ENCODE data around the gene SAMD1. TPM values are rescaled to one million over a fixed set of nuclear protein-coding genes. Genes with fewer than 3 reads are reported as not detected.

The SAMD1 gene
- total RNA-seq, 1 experiment from 2014 or later = 62.2 TPM

DNA sequence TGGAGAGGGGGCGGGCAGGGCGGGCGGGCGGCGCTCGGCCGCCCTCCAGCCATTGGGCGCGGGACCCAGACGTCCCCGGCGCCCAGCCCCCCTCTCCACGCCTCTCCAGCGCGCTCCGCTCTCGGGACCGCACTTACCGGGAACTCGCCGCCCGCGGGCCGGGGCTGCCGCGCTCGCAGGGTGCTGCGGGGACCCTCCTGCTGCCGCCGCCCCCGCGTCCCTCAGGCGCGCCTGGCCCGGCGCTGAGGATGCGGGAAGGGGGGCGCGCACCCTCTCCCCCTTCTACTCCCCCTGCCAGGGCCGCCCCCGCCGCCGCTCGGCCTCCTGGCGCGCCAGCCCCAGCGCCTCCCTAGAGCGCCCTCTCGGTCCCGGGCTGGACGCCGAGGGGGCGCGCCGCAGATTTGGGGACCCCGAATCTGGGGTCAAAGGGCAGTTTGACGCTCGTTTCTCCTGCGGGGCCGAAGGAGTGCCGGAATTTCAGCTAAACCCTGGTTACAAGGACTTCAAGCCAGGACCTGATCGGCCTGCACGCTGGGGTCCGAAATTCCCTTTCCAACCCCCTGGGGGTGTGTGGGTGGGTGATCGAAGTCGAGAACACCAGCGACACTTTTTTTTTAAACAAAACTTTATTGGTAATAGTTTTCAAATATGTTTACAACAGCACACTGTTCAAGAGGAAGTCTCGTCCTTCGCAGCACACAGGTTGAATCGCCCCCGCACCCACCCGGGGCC lies 696 bp upstream of the SAMD1 start:
- Histone ChIP-seq H3K9me3 (ENCODE audit: low read length) (peaks cover 7% of the 10 kb centered on the region; the same call in 1 of the 2 replicates), H2AFZ (ENCODE audit: low read length) (peak overlapping the region; percentile 92), H3K27me3 (ENCODE audit: low read length) (no peaks in the 10 kb centered on the region), H3F3A (ENCODE audit: low read length, unreplicated experiment) (no peaks in the 10 kb centered on the region), H3K4me3 (ENCODE audit: low read length) (peak overlapping the region; percentile 89), H3K9me2 (replicated peaks; ENCODE audit: low read length) (no peaks in the 10 kb centered on the region), H3K79me2 (ENCODE audit: low read length) (no peaks in the 10 kb centered on the region), H3K36me3 (ENCODE audit: low read depth, low read length) (peaks cover 6% of the 10 kb centered on the region), H3K4me1 (ENCODE audit: insufficient read depth, low read length) (peaks cover 8% of the 10 kb centered on the region; the same call in 1 of the 2 replicates), H3K9ac (ENCODE audit: low read length) (peak overlapping the region; percentile 59), H3K27ac (ENCODE audit: low read length) (no peak overlapping the region), H3K4me2 (ENCODE audit: low read length) (peak overlapping the region; percentile 98), H4K20me1 (ENCODE audit: low read length) (no peaks in the 10 kb centered on the region)
- POLR2A ChIA-PET (ENCODE audit: unreplicated experiment) = no interaction called here
- peak; percentile 78 for ATAC-seq
- DNase-seq = peak; percentile 64
- TF ChIP-seq, protein P1, sequence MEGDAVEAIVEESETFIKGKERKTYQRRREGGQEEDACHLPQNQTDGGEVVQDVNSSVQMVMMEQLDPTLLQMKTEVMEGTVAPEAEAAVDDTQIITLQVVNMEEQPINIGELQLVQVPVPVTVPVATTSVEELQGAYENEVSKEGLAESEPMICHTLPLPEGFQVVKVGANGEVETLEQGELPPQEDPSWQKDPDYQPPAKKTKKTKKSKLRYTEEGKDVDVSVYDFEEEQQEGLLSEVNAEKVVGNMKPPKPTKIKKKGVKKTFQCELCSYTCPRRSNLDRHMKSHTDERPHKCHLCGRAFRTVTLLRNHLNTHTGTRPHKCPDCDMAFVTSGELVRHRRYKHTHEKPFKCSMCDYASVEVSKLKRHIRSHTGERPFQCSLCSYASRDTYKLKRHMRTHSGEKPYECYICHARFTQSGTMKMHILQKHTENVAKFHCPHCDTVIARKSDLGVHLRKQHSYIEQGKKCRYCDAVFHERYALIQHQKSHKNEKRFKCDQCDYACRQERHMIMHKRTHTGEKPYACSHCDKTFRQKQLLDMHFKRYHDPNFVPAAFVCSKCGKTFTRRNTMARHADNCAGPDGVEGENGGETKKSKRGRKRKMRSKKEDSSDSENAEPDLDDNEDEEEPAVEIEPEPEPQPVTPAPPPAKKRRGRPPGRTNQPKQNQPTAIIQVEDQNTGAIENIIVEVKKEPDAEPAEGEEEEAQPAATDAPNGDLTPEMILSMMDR (conservative IDR thresholded peaks at IDR 0.05; ENCODE audit: low read depth, low read length) = peak; percentile 63
- TF ChIP-seq EZH2 (IDR thresholded peaks at IDR 0.05; ENCODE audit: low read length, unreplicated experiment) = no peak
- TSS peak; percentile 87 for BruUV-seq (replicated peaks)
- CTCF ChIA-PET = no interaction called here
- intact Hi-C loops (cut with micrococcal nuclease) = no loop called here

DNA sequence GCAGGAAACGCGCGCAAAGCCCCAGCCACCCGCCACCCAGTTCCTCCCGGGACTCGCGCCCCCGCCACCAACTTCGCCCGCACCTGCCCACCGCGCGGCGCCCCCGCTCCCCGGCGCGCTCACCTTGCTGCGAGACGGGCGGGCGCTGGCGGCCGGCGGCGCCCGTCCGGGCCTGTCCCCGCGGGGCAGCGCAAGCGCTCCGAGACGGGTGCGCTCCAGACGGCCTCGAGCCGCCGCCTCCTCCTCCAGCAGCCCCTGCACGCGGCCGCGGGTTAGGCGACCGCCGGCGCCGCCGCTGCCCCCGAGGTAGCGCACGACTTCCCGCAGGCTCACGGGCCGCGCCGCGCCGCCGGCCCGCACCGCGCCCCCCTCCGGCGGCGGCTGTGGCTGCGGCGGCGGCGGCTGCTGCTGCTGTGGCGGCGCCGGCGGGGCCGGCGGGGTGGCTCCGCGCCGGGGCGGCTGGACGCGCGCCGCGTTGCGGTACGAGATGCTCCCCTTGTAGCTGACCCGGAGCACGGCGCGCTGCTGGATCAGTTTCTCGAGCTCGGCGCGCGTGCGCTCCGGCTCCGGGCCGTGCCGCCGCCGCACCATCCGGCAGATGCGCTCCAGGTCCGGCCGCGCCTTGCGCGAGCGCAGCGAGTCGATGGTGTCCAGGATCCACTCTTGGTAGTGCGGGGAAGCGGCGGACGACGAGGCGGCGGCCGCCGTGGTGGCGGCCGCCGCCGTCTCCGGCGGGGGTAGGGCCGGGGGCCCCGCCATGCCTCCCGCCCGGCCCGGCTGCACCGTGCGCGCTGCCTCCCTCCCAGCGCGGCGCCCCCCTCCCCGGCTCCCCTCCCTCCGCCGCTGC lies 666 bp downstream of the SAMD1 start:
- no peaks in the 10 kb centered on the region for H3K27me3 ChIP-seq (ENCODE audit: low read length)
- peaks cover 7% of the 10 kb centered on the region; the same call in 1 of the 2 replicates for H3K9me3 ChIP-seq (ENCODE audit: low read length)
- H4K20me1 ChIP-seq (ENCODE audit: low read length) = no peaks in the 10 kb centered on the region
- H3K79me2 ChIP-seq (ENCODE audit: low read length) = no peaks in the 10 kb centered on the region
- POLR2A ChIA-PET (ENCODE audit: unreplicated experiment) = no interaction called here
- CTCF ChIA-PET = interaction anchor here (0.6 to 0.9 kb wide), 2 partner anchors 16 to 47 kb away, joined by 3 to 11 read pairs; partner anchors contain the start of gene ASF1B
- H3K4me2 ChIP-seq (ENCODE audit: low read length) = peak overlapping the region; percentile 81
- no peaks in the 10 kb centered on the region for H3K9me2 ChIP-seq (replicated peaks; ENCODE audit: low read length)
- no peak for TF ChIP-seq EZH2phosphoT487 (IDR thresholded peaks at IDR 0.05; ENCODE audit: borderline replicate concordance, low read length)
- TF ChIP-seq EZH2 (IDR thresholded peaks at IDR 0.05; ENCODE audit: low read length, unreplicated experiment) = no peak
- TF ChIP-seq, protein P1 (conservative IDR thresholded peaks at IDR 0.05; ENCODE audit: low read depth, low read length) = no peak; the same call in 1 of the 2 replicates
- no TSS peak for BruUV-seq (replicated peaks)
- ATAC-seq (peak; percentile 14), DNase-seq (peak; percentile 58)
- intact Hi-C loops (cut with micrococcal nuclease) = no loop called here
- no peak overlapping the region for H3K27ac ChIP-seq (ENCODE audit: low read length)
- no peaks in the 10 kb centered on the region for H3F3A ChIP-seq (ENCODE audit: low read length, unreplicated experiment)
- H2AFZ ChIP-seq (ENCODE audit: low read length) = peak overlapping the region; percentile 80
- H3K4me3 ChIP-seq (ENCODE audit: low read length) = peak overlapping the region; percentile 76
- H3K9ac ChIP-seq (ENCODE audit: low read length) = no peak overlapping the region
- H3K36me3 ChIP-seq (ENCODE audit: low read depth, low read length) = peaks cover 6% of the 10 kb centered on the region
- peaks cover 8% of the 10 kb centered on the region; the same call in 1 of the 2 replicates for H3K4me1 ChIP-seq (ENCODE audit: insufficient read depth, low read length)

Data from PC-3 (cell line).